Suprapubic skin (tissue), 4 donors: ENCODE measurements around the gene SESN2. TPM values are rescaled to one million over a fixed set of nuclear protein-coding genes. Genes with fewer than 3 reads are reported as not detected.

Experiments
- DNase-seq, 2 donors: peaks; one replicate each; pipeline ENCODE4 v3.0.0-alpha.2; 2019; ENCODE audit warnings: low spot score in 2 of 2
- H3K27ac ChIP-seq: fragments of 200-600 bp; sonication (generic); one replicate; pipeline ENCODE4 v1.5.1; 2019
- H3K27me3 ChIP-seq: fragments of 200-600 bp; sonication (generic); one replicate; pipeline ENCODE4 v1.5.1; 2019
- H3K36me3 ChIP-seq: fragments of 200-600 bp; sonication (generic); one replicate; pipeline ENCODE4 v1.5.1; 2019
- H3K4me1 ChIP-seq: fragments of 200-600 bp; sonication (generic); one replicate; pipeline ENCODE4 v1.5.1; 2019
- H3K4me3 ChIP-seq: fragments of 200-600 bp; sonication (generic); one replicate; pipeline ENCODE4 v1.5.1; 2019; ENCODE audit warnings: mild to moderate bottlenecking
- H3K9me3 ChIP-seq: fragments of 200-600 bp; sonication (generic); one replicate; pipeline ENCODE4 v1.5.1; 2019
- CTCF ChIP-seq, 2 donors: fragments of 200-600 bp in 1 of 2; fragments of 450-650 bp in 1 of 2; sonication (generic) in 1 of 2; IDR thresholded peaks; one replicate each; pipeline ENCODE4 v1.5.1; 2016 to 2019; ENCODE audit warnings: antibody characterized with exemption in 2 of 2, mild to moderate bottlenecking in 1 of 2, moderate library complexity in 1 of 2
- EP300 ChIP-seq: sonication (generic); formaldehyde crosslinking; IDR thresholded peaks from one replicate; pipeline ENCODE4 v1.6.1; 2017; ENCODE audit warnings: antibody characterized with exemption
- POLR2A ChIP-seq, 2 donors: fragments of 450-650 bp; IDR thresholded peaks; one replicate each; pipeline ENCODE4 v1.6.1; 2017; ENCODE audit warnings: antibody characterized with exemption in 2 of 2, mild to moderate bottlenecking in 2 of 2, moderate library complexity in 2 of 2
- POLR2AphosphoS5 ChIP-seq, 3 donors: sonication (generic); formaldehyde crosslinking; IDR thresholded peaks; one replicate each; pipeline ENCODE4 v1.6.1; 2017; ENCODE audit warnings: antibody characterized with exemption in 3 of 3
- WGBS: methylation state at CpG from one replicate; pipeline ENCODE4 v1.1.5; 2018; 5-methylcytosine and 5-hydroxymethylcytosine counted together
- total RNA-seq, 4 donors: library from RNA; depleted of rRNA; stranded (reverse); fragments of >200 nt; gene quantifications; one replicate each; pipeline ENCODE4 v1.1.0, GENCODE V29; 2016

Gene SESN2
- total RNA-seq, 4 donors from 2014 or later, result 7.4 to 12.1 (median 7.5) TPM

- 71% methylated on average over 2 of the region's 2 CpGs for WGBS
- H3K9me3 ChIP-seq, result no peaks in the 10 kb centered on the region
- no peaks in the 10 kb centered on the region for H3K4me1 ChIP-seq
- TF ChIP-seq POLR2A (IDR thresholded peaks at IDR 0.05), result no peak
- no peak for TF ChIP-seq EP300
- TF ChIP-seq CTCF (IDR thresholded peaks at IDR 0.05), result no peak
- no peak for TF ChIP-seq POLR2AphosphoS5 (IDR thresholded peaks at IDR 0.05)
- DNase-seq, result no peak
- no peak overlapping the region for H3K4me3 ChIP-seq
- no peak overlapping the region for H3K27ac ChIP-seq
- H3K36me3 ChIP-seq, result peaks cover 40% of the 10 kb centered on the region
- H3K27me3 ChIP-seq, result no peaks in the 10 kb centered on the region
These were observed 10.2 kb downstream of the SESN2 start for GRCh38 chr1:28269529-28269928.

GRCh38 chr1:28272215-28272852 is 13.0 kb downstream of the SESN2 start:
- 93% methylated on average over 12 of the region's 20 CpGs for WGBS
- no peak overlapping the region for H3K4me3 ChIP-seq
- H3K36me3 ChIP-seq, result peaks cover 63% of the 10 kb centered on the region
- no peaks in the 10 kb centered on the region for H3K27me3 ChIP-seq
- H3K4me1 ChIP-seq, result no peaks in the 10 kb centered on the region
- no peak for DNase-seq
- TF ChIP-seq EP300, result no peak
- TF ChIP-seq POLR2A (IDR thresholded peaks at IDR 0.05), result no peak
- no peak for TF ChIP-seq POLR2AphosphoS5 (IDR thresholded peaks at IDR 0.05)
- no peak for TF ChIP-seq CTCF (IDR thresholded peaks at IDR 0.05)
- H3K27ac ChIP-seq, result no peak overlapping the region
- H3K9me3 ChIP-seq, result no peaks in the 10 kb centered on the region

- peaks cover 73% of the 10 kb centered on the region for H3K36me3 ChIP-seq
These were observed 14.0 kb downstream of the SESN2 start for GRCh38 chr1:28273216-28273860.

GRCh38 chr1:28278763-28279162 is 19.4 kb downstream of the SESN2 start:
- Histone ChIP-seq H3K9me3 (no peaks in the 10 kb centered on the region), H3K27me3 (no peaks in the 10 kb centered on the region), H3K4me1 (peaks cover 3% of the 10 kb centered on the region), H3K4me3 (no peak overlapping the region), H3K36me3 (peaks cover 82% of the 10 kb centered on the region), H3K27ac (no peak overlapping the region)
- DNase-seq, result no peak
- no peak for TF ChIP-seq POLR2AphosphoS5 (IDR thresholded peaks at IDR 0.05)
- WGBS, result 95% methylated on average over 5 of the region's 5 CpGs

More at GRCh38 chr1:28273216-28273860, 14.0 kb downstream of the SESN2 start:
- no peak for DNase-seq
- no peak for TF ChIP-seq CTCF (IDR thresholded peaks at IDR 0.05)
- no peak for TF ChIP-seq EP300
- TF ChIP-seq POLR2A (IDR thresholded peaks at IDR 0.05), result no peak
- no peak for TF ChIP-seq POLR2AphosphoS5 (IDR thresholded peaks at IDR 0.05)
- no peaks in the 10 kb centered on the region for H3K27me3 ChIP-seq
- no peaks in the 10 kb centered on the region for H3K9me3 ChIP-seq
- H3K27ac ChIP-seq, result no peak overlapping the region
- no peaks in the 10 kb centered on the region for H3K4me1 ChIP-seq
- 98% methylated on average over 7 of the region's 17 CpGs for WGBS
- no peak overlapping the region for H3K4me3 ChIP-seq

GRCh38 chr1:28279721-28280120 is 20.4 kb downstream of the SESN2 start:
- WGBS, result 94% methylated on average over 7 of the region's 7 CpGs
- TF ChIP-seq CTCF (IDR thresholded peaks at IDR 0.05), result no peak
- TF ChIP-seq POLR2A (IDR thresholded peaks at IDR 0.05), result no peak
- TF ChIP-seq POLR2AphosphoS5 (IDR thresholded peaks at IDR 0.05), result no peak
- no peak for TF ChIP-seq EP300
- peaks cover 72% of the 10 kb centered on the region for H3K36me3 ChIP-seq
- H3K4me1 ChIP-seq, result peaks cover 3% of the 10 kb centered on the region
- no peak overlapping the region for H3K27ac ChIP-seq
- H3K4me3 ChIP-seq, result no peak overlapping the region
- H3K27me3 ChIP-seq, result no peaks in the 10 kb centered on the region
- no peaks in the 10 kb centered on the region for H3K9me3 ChIP-seq
- no peak for DNase-seq
